Vagina (tissue), 2 donors: ENCODE measurements around the gene YOD1.

ENCODE experiments used
- CTCF ChIP-seq, 3 experiments: fragments of 450-650 bp in 2 of 3; fragments of 200-600 bp in 1 of 3; sonication (generic) in 1 of 3; IDR thresholded peaks; one replicate each; pipeline ENCODE4 v1.5.1; 2017 to 2019; ENCODE audit warnings: antibody characterized with exemption in 3 of 3, mild to moderate bottlenecking in 2 of 3, moderate library complexity in 2 of 3
- POLR2A ChIP-seq, 2 donors: fragments of 450-650 bp; IDR thresholded peaks; one replicate each; pipeline ENCODE4 v1.6.1; 2017; ENCODE audit warnings: antibody characterized with exemption in 2 of 2, mild to moderate bottlenecking in 2 of 2, moderate library complexity in 2 of 2

- TF ChIP-seq CTCF (IDR thresholded peaks at IDR 0.05): no peak
- no peak for TF ChIP-seq POLR2A (IDR thresholded peaks at IDR 0.05)
Measured at GRCh38 chr1:207015791-207016190, 35.2 kb downstream of the YOD1 start.
